Transverse colon (tissue), 4 donors: Measurements from ENCODE around the gene H2AZ1. TPM values are rescaled to one million over a fixed set of nuclear protein-coding genes. Genes with fewer than 3 reads are reported as not detected.
"Not testable (repeated sequence)": the region's sequence is repeated elsewhere in the genome, so short reads cannot be mapped to it uniquely, and the experiment has no call there.

Experiments used
- DNase-seq: peaks from one replicate; pipeline ENCODE4 v3.0.0-alpha.2; 2019
- H3K27ac ChIP-seq, 4 donors: fragments of 200-600 bp; sonication (generic); 2 replicates each; pipeline ENCODE4 v1.5.1; 2016 to 2018; ENCODE audit warnings: inconsistent platforms in 4 of 4
- H3K27me3 ChIP-seq: fragments of 200-600 bp; sonication (generic); 2 replicates; pipeline ENCODE4 v1.5.1; 2017; ENCODE audit warnings: inconsistent platforms
- H3K36me3 ChIP-seq, 4 donors: fragments of 200-600 bp; sonication (generic); 2 replicates each; pipeline ENCODE4 v1.5.1; 2017 to 2019; ENCODE audit warnings: inconsistent platforms in 4 of 4
- H3K4me1 ChIP-seq, 4 donors: fragments of 200-600 bp; sonication (generic); 2 replicates each; pipeline ENCODE4 v1.5.1; 2017 to 2020; ENCODE audit warnings: inconsistent platforms in 4 of 4
- H3K4me3 ChIP-seq, 4 donors: fragments of 200-600 bp; sonication (generic); 1 replicate in 1 of 4; 2 replicates in 3 of 4; pipeline versions ENCODE4 v1.5.1 to v1.6.1; 2017 to 2019; ENCODE audit warnings: inconsistent platforms in 4 of 4
- H3K9me3 ChIP-seq, 2 donors: fragments of 200-600 bp; sonication (generic); 2 replicates each; pipeline ENCODE4 v1.5.1; 2017 to 2019; ENCODE audit warnings: inconsistent platforms in 2 of 2
- EP300 ChIP-seq: sonication (generic); formaldehyde crosslinking; IDR thresholded peaks from one replicate; pipeline ENCODE4 v1.6.1; 2017; ENCODE audit warnings: antibody characterized with exemption, low read depth
- POLR2A ChIP-seq: fragments of 450-650 bp; IDR thresholded peaks from one replicate; pipeline ENCODE4 v1.6.1; 2016; ENCODE audit warnings: antibody characterized with exemption, mild to moderate bottlenecking, moderate library complexity
- POLR2AphosphoS5 ChIP-seq, 3 donors: sonication (generic); formaldehyde crosslinking; IDR thresholded peaks; one replicate each; pipeline ENCODE4 v1.6.1; 2016; ENCODE audit warnings: antibody characterized with exemption in 3 of 3
- WGBS, 2 donors: methylation state at CpG; one replicate each; pipeline ENCODE4 v1.1.5; 2018; ENCODE audit warnings: low coverage in 1 of 2; 5-methylcytosine and 5-hydroxymethylcytosine counted together
- in situ Hi-C, 4 donors: fragments of 200-750 bp; cut with MboI; loops; one replicate each; pipeline versions ENCODE4 v1.15.0 to v1.15.1; 2017; ENCODE audit warnings: low sequenced_read_pairs in 3 of 4, low pct_ligation_motif_present in 1 of 4, low pct_unique_long_range_greater_than_20kb in 1 of 4
- intact Hi-C: fragments of 100-400 bp; cut with DNase I; formaldehyde crosslinking; loops from one replicate; pipeline ENCODE4 v1.15.1; 2023; ENCODE audit warnings: low total_unique reads
- total RNA-seq, 4 donors: library from RNA; depleted of rRNA; stranded (reverse); fragments of >200 nt; gene quantifications; one replicate each; pipeline ENCODE4 v1.1.0, GENCODE V29; 2016
- TF ChIP-seq, protein P1 (sequence below), 5 experiments: fragments of 200-600 bp in 3 of 5; fragments of 450-650 bp in 2 of 5; sonication (generic) in 3 of 5; IDR thresholded peaks; 1 replicate in 2 of 5; 2 replicates in 3 of 5; pipeline ENCODE4 v1.5.1; 2016 to 2017; ENCODE audit warnings: antibody characterized with exemption in 5 of 5, inconsistent platforms in 3 of 5, mild to moderate bottlenecking in 2 of 5, moderate library complexity in 1 of 5

The H2AZ1 gene
- total RNA-seq, 4 donors from 2014 or later: 28.8 to 139 (median 81.5) TPM

DNA sequence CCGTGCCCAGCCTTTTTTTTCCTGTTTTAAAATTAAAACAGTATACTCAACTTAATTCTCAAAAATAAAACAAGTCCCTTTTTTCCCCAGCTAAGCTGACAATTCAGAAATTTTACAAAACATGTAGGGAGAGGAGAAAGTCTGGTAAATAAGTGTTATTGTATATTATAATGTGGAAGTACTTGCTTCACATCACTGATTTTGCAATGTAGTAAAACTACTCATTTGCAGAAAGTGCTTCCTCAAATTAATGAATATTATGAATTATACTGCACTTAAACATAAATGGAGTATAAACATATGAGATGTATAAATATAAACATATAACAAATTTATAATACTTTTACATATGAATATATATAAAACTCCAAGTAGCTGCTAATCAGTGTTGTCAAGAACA lies 11.6 kb upstream of the H2AZ1 start:
- Histone ChIP-seq H3K4me1 (no peaks in the 10 kb centered on the region), H3K27ac (no peak overlapping the region), H3K9me3 (no peaks in the 10 kb centered on the region), H3K4me3 (no peak overlapping the region), H3K27me3 (no peaks in the 10 kb centered on the region), H3K36me3 (no peaks in the 10 kb centered on the region)
- no peak for DNase-seq
- 96% methylated on average over 1 of the region's 1 CpG; no CpG with 5 or more reads in 1 of the 2 donors for WGBS, 2 donors
- TF ChIP-seq EP300 (no peak), POLR2AphosphoS5 (IDR thresholded peaks at IDR 0.05) (no peak), POLR2A (no peak)
- TF ChIP-seq, protein P1, sequence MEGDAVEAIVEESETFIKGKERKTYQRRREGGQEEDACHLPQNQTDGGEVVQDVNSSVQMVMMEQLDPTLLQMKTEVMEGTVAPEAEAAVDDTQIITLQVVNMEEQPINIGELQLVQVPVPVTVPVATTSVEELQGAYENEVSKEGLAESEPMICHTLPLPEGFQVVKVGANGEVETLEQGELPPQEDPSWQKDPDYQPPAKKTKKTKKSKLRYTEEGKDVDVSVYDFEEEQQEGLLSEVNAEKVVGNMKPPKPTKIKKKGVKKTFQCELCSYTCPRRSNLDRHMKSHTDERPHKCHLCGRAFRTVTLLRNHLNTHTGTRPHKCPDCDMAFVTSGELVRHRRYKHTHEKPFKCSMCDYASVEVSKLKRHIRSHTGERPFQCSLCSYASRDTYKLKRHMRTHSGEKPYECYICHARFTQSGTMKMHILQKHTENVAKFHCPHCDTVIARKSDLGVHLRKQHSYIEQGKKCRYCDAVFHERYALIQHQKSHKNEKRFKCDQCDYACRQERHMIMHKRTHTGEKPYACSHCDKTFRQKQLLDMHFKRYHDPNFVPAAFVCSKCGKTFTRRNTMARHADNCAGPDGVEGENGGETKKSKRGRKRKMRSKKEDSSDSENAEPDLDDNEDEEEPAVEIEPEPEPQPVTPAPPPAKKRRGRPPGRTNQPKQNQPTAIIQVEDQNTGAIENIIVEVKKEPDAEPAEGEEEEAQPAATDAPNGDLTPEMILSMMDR (IDR thresholded peaks at IDR 0.05): no peak
- intact Hi-C loops: no loop called here
- in situ Hi-C loops: no loop called here

DNA sequence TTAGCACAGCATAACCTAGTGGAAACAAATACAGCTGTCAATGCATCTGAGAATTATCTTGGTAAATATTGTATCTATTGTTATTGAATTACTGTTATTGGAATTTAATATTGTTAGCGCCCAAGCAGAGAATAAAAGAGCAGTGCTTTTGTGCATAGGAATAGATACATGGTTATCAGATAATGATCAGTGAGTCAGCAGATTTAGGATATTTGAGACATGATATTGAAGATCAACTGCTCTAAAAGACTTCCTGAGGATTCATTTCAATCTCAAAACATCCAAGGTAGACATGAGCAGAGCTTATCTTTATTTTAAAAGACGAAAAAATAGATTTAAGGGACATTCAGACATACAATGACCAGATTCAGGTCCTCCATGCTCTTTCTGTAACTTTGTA lies 10.6 kb upstream of the H2AZ1 start:
- no peak overlapping the region for H3K27ac ChIP-seq
- TF ChIP-seq EP300 (no peak), POLR2A (no peak), POLR2AphosphoS5 (IDR thresholded peaks at IDR 0.05) (no peak)
- no peak for DNase-seq
- H3K9me3 ChIP-seq: no peaks in the 10 kb centered on the region
- in situ Hi-C loops: no loop called here
- no peaks in the 10 kb centered on the region for H3K27me3 ChIP-seq
- intact Hi-C loops: no loop called here
- no peaks in the 10 kb centered on the region for H3K4me1 ChIP-seq
- 70 to 86% methylated on average over 2 of the region's 2 CpGs for WGBS, 2 donors
- H3K4me3 ChIP-seq: no peak overlapping the region
- no peaks in the 10 kb centered on the region for H3K36me3 ChIP-seq

DNA sequence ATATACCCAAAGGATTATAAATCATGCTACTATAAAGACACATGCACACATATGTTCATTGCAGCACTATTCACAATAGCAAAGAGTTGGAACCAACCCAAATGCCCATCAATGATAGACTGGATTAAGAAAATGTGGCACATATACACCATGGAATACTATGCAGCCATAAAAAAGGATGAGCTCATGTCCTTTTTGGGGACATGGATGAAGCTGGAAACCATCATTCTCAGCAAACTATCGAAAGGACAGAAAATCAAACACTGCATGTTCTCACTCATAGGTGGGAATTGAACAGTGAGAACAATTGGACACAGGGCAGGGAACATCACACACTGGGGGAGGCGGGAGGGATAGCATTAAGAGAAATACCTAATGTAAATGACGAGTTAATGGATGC lies 8.1 kb upstream of the H2AZ1 start:
- intact Hi-C loops, DNase-seq: not testable (repeated sequence)

DNA sequence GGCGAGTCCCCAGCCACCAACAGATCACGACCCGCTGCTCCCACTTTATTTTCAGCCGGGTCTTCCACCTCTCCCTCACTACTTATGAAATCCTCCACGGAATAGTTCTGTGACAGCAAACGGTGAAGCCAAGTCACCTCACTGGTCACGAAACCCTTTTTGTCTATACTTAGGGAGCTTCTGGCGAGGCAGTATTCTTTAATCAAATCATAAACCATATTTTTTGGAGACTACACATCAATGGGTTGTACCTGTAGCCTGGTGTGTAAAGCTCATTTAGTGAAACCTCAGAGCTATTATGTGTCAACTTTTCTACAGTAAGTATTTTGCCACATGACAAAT lies 809 bp upstream of the H2AZ1 start:
- Histone ChIP-seq H3K4me3 (peak overlapping the region; percentile 60 to 86 (median 78)), H3K27me3 (no peaks in the 10 kb centered on the region), H3K27ac (peak overlapping the region; percentile 94 to 99 (median 97)), H3K4me1 (peaks cover 6 to 28% (median 21%) of the 10 kb centered on the region in 4 donors), H3K9me3 (no peaks in the 10 kb centered on the region), H3K36me3 (no peaks in the 10 kb centered on the region)
- intact Hi-C loops: loop anchor here (5.0 kb wide), 1 partner anchor 1874 kb away; no protein-coding TSS in a partner anchor
- in situ Hi-C loops: loop anchor here in 2 of 4 donors (10.0 kb wide), 2 partner anchors 136 to 386 kb away; partner anchors contain the start of genes DAPP1 (in 1 of the 2) and TRMT10A (in 1 of the 2)
- WGBS, 2 donors: 3 to 4% methylated on average over 8 of the region's 8 CpGs
- DNase-seq: no peak
- TF ChIP-seq POLR2A (no peak), EP300 (no peak), POLR2AphosphoS5 (IDR thresholded peaks at IDR 0.05) (no peak)
- TF ChIP-seq, protein P1 (IDR thresholded peaks at IDR 0.05): no peak

More for the DNA sequence above, 8.1 kb upstream of the H2AZ1 start:
- H3K4me1 ChIP-seq, H3K27ac ChIP-seq, H3K36me3 ChIP-seq, H3K27me3 ChIP-seq, H3K9me3 ChIP-seq, H3K4me3 ChIP-seq: not testable (repeated sequence)
- 95 to 96% methylated on average over 3 of the region's 3 CpGs for WGBS, 2 donors
- in situ Hi-C loops: loop anchor here in 2 of 4 donors (10.0 kb wide), 2 partner anchors 143 to 393 kb away; partner anchors contain the start of genes DAPP1 (in 1 of the 2) and TRMT10A (in 1 of the 2)

DNA sequence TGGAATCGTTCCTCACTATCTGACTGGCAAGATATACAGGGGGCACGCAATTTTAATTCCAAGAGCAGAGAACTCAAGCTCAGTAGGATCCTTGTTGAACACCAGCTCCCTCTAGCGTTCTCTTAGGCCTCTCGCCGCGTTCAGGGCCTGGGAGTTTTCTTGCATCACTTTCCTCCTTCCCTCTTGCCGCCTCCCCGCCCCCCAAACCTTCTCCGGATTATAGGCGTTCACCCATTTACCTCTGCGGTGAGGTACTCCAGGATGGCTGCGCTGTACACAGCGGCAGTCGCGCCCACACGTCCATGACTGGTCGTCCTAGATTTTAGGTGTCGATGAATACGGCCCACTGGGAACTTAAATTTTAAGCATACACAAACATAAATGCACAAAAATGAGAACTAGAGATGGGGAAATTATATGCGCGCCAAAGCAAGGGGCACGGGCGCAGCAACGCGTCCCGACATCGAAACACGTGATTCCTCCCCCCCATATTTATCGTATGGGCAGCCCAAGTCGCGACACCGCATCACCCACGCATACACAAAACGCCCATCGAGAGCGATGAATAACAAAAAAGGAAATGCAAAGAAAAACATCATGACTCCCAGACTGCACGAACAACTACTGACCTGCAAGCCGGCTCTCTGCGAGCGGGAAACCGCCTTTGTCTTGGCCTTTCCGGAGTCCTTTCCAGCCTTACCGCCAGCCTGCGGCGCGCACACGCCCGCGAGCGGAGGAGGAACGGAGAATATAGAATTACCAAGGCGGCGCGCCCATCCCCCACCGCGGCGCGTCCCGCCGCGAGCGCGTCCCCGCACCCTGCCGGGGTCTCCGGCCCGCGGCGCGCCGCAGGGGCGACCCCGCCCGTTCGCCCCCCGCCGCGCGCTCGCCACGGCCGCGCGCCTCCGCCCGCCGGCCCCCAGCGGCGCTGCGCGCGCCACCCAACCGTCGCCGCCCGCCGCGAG lies 759 bp downstream of the H2AZ1 start:
- Histone ChIP-seq H3K9me3 (no peaks in the 10 kb centered on the region), H3K27me3 (no peaks in the 10 kb centered on the region), H3K27ac (peak overlapping the region; percentile 94 to 99 (median 97)), H3K36me3 (no peaks in the 10 kb centered on the region), H3K4me1 (peaks cover 17 to 42% (median 35%) of the 10 kb centered on the region in 4 donors), H3K4me3 (peak overlapping the region; percentile 70 to 86 (median 74))
- no peak for TF ChIP-seq EP300
- TF ChIP-seq, protein P1 (IDR thresholded peaks at IDR 0.05): peak; percentile 80 to 92 (median 88)
- peak; percentile 63 for TF ChIP-seq POLR2A
- TF ChIP-seq POLR2AphosphoS5 (IDR thresholded peaks at IDR 0.05): peak; percentile 64 to 70 (median 69)
- DNase-seq: peak; percentile 95
- 0% methylated on average over 11 to 61 of the region's 98 CpGs for WGBS, 2 donors
- intact Hi-C loops: loop anchor here (5.0 kb wide), 2 partner anchors 57 to 382 kb away; partner anchors contain the start of gene LAMTOR3
- in situ Hi-C loops: loop anchor here in 3 of 4 donors (10.0 kb wide), 3 partner anchors 55 to 385 kb away; partner anchors contain the start of genes TRMT10A (in 2 of the 3), DAPP1 (in 1 of the 3) and LAMTOR3 (in 1 of the 3)
